GM21576 (cell line): ENCODE results near the gene TMEM39B.
"Not testable (repeated sequence)": the region's sequence is repeated elsewhere in the genome, so short reads cannot be mapped to it uniquely, and the experiment has no call there.

Experiments
- ATAC-seq: cut with Tn5 transposase; IDR thresholded peaks from one replicate; pipeline ENCODE4 v1.9.1; 2021; ENCODE audit warnings: mild to moderate bottlenecking, moderate library complexity; ENCODE audit not compliant: unreplicated experiment

Gene TMEM39B

GRCh38 chr1:32072622-32073298 is at the start of gene TMEM39B:
TSS of gene TMEM39B (plus strand) at chr1:32072939. CDS start at chr1:32073048, 109 bp downstream.
- ATAC-seq = peak; percentile 77

DNA sequence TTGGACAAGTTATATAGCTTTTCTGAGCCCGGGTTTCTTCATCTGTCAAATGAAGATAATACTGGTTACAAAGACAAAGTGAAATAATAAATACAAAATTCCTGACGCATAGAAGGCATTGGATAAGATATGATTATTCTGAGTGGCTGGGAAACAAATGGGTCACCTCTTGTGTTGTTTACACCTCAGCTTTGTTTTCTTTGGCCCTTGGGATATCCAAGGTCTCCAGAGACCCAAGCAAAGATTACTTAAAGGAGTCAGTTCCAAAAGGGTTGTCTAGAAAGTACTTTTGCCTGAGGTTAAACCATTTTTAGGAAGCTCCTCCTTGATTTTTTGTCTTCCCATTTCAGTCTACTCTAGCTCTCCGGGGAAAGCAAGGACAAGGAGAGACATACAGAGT is 49.4 kb upstream of the TMEM39B start:
- ATAC-seq = no peak

DNA sequence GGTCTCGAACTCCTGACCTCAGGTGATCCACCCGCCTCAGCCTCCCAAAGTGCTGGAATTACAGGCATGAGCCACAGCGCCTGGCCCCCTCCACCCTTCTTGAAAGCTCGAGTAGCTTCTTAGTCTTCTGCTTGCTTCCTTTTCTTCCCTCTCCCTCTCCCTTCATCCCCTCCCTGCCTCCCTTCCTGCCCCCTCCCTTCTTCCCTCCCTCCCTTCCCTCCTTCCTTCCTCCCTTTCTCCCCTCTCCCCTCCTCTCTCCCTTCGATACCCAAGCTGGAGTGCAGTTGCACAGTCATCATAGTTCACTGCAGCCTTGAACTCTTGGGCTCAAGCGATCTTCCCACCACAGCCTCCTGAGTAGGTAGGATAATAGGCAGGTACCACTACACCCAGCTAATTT is 47.2 kb upstream of the TMEM39B start:
- no peak for ATAC-seq

DNA sequence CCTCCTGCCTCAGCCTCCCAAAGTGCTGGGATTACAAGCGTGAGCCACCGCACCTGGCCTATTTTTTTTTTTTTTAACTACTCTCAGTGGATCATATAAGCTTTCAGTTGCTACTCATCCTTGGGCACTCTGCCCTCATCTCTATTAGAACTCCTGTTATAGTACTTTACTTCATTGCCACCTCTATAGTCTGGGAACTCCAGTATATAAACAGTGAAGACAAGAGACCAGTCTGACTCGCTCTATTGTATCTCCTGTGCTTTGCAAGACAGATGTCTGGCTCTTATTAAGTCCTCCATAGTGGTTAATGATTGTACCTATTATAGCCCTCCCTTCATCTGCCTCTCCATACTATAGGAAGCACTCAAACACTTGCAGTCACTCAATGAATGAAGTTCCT is 44.0 kb upstream of the TMEM39B start:
- no peak for ATAC-seq

- ATAC-seq = no peak
Measured at GRCh38 chr1:32031578-32032274, 41.0 kb upstream of the TMEM39B start.

DNA sequence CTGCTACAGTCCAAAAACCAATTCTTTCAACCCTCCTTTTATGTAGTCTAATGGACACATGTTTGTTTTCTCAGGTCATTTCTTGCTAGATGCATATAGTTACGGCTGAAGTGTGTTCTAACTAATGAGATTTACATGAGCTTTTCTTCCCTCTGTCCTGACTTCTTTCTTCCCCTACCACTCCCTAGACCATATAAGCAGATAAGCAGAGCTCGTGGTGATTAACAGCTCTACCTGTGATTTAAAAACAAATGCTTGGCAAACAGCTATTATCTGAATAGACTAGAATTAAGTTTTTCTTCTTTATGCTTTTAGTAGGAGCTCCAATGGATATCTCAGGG is 40.5 kb upstream of the TMEM39B start:
- no peak for ATAC-seq

DNA sequence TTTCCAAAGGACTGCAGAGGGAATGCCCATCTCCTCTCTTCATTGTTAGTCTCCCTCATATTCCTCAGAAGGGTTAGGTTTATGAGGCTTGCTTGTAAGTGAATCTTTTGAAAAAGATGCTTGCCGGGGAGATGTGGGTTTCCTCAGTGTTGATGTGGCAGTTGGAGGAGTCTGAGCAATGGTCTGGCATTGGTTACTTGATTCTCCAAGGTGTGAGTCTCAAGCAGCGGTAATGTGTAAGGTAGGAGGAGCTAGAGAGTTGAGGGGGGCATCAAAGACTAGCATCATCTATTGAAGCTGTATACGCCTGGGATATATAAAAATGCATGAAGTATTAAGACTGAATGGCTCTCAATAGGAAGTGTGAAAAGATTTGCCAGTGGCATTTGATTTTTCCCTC is 37.6 kb upstream of the TMEM39B start:
- ATAC-seq = no peak

- no peak for ATAC-seq
Measured at GRCh38 chr1:32040711-32041110, 32.0 kb upstream of the TMEM39B start.

GRCh38 chr1:32042330-32042729 is 30.4 kb upstream of the TMEM39B start:
- ATAC-seq = no peak

DNA sequence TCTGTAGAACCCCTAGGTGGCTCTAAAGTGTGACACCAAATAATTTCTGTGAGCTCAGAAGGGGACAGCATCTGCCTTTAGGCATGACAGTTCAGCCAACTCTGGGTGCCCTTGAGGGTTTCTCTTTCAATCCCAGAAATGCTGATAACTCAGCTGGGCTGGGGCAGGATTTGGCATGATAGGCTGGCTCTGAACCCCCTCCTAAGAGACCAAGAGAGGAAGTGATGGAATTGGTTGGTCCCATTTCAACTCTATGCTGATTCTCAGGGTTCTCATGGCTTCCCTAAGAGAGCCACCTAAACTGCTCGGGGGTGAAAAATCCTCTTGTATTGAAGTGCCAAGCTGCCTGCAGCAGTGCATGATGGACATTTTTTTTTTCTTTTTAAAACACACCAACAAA is 28.5 kb upstream of the TMEM39B start:
- ATAC-seq = no peak

DNA sequence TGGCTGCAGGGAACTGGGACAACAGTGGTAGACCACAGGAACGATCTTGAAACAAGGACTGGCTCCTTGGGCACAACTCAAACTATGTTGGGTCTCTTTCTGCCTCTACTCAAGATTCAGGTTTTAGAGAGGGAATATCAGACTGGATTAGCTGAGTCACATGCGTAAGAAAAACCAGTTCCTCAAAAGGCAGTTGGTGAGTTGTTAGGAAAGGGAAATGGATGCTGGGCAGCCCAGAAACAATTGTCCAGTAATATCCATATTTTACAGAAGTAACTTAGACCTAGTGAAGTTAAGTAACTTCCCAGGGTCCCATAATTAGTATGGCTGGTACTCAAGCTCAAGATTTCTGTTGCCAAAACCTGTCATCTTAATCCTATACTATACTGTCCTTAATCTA is 27.0 kb upstream of the TMEM39B start:
- no peak for ATAC-seq

- ATAC-seq = no peak
Measured at GRCh38 chr1:32047701-32048100, 25.0 kb upstream of the TMEM39B start.

GRCh38 chr1:32048440-32048839 is 24.3 kb upstream of the TMEM39B start:
- no peak for ATAC-seq

- no peak for ATAC-seq
Measured at GRCh38 chr1:32051706-32052105, 21.0 kb upstream of the TMEM39B start.

- ATAC-seq = no peak
Measured at GRCh38 chr1:32052887-32053286, 19.9 kb upstream of the TMEM39B start.

DNA sequence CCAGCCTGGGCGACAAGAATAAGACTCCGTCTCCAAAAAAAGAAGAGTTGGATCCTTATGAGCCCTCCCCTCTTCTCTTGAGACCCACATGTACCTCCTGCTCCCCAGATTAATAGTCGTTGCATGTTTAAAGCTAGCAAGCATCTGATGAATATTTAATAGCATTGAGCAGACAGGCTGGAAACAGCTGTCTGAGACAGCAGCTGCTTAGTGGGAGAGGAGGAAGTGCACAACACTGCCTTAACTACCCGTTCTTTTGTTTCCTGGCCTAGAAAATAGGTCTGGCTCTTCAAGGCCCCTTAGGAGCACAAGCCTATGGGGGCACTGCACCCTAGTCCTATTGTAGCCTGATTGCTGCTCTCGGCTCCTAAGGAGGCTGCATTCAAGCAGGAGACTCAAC is 17.3 kb upstream of the TMEM39B start:
- ATAC-seq = no peak

- ATAC-seq = no peak
Measured at GRCh38 chr1:32056598-32056997, 16.1 kb upstream of the TMEM39B start.

- ATAC-seq = no peak
Measured at GRCh38 chr1:32060914-32061313, 11.8 kb upstream of the TMEM39B start.

- no peak for ATAC-seq
Measured at GRCh38 chr1:32062867-32063230, 9.9 kb upstream of the TMEM39B start.

GRCh38 chr1:32063261-32063681 is 9.5 kb upstream of the TMEM39B start:
- no peak for ATAC-seq

DNA sequence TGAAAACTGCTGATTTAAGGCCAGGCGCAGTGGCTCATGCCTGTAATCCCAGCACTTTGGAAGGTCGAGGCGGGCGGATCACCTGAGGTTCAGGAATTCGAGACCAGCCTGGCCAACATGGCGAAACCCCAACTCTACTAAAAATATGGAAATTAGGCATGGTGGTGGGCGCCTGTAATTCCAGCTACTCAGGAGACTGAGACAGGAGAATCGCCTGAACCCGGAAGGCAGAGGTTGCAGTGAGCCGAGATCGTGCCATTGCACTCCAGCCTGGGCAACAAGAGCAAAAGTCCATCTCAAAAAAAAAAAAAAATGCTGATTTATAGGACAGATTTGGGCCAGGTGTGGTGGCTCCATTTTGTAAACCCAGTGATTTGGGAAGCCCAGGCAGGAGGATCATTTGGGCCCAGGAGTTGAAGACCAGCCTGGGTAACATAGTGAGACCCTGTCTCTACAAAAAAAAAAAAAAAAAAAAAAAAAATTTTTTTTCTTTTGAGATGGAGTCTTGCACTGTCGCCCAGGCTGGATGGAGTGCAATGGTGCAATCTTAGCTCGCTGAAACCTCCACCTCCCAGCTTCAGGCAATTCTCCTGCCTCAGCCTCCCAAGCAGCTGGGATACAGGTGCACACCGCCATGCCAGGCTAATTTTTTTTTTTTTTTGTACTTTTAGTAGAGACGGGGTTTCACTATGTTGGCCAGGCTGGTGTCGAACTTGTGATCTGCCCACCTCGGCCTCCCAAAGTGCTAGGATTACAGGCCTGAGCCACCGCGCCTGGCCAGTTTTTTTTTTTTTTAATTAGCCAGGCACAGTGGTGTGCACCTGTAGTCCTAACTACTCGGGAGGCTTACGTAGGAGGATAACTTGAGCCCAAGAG is 6.9 kb upstream of the TMEM39B start:
- ATAC-seq = not testable (repeated sequence)

GRCh38 chr1:32066489-32066873 is 6.3 kb upstream of the TMEM39B start:
- ATAC-seq = no peak
